Left colon (tissue), 2 donors: ENCODE data around the gene NUP133. TPM values are rescaled to one million over a fixed set of nuclear protein-coding genes. Genes with fewer than 3 reads are reported as not detected.
"Not testable (repeated sequence)": the region's sequence is repeated elsewhere in the genome, so short reads cannot be mapped to it uniquely, and the experiment has no call there.

Experiments used
- ATAC-seq: fragments of 200-7000 bp; cut with Tn5 transposase; one replicate; pipeline ENCODE4 v1.9.1; 2020; ENCODE audit warnings: mild to moderate bottlenecking, moderate library complexity
- DNase-seq, 2 donors: peaks; one replicate each; pipeline ENCODE4 v3.0.0-alpha.2; 2020
- intact Hi-C, 2 donors: fragments of 100-400 bp; cut with DNase I in 1 of 2; cut with micrococcal nuclease in 1 of 2; formaldehyde crosslinking; loops; one replicate each; pipeline versions ENCODE4 v1.11.2 to v1.14.0; 2022; cut with DNase I, micrococcal nuclease
- total RNA-seq, 2 donors: library from RNA; stranded (reverse); fragmentation: NEBNext Ultra II Directional; extraction: Animal tissue kit (Norgen Biotek cat#: 25700); gene quantifications; one replicate each; pipeline ENCODE4 v1.2.1, GENCODE V29; 2021
- donor health status: DM: no; HTN: no; CAD: no.
- donor health status: DM: yes; HTN: yes; CAD: no.

Gene NUP133
- total RNA-seq, 2 donors from 2014 or later, result 18.5 to 23.0 TPM

GRCh38 chr1:229403573-229403972 lies 104.6 kb downstream of the NUP133 start:
- no peak for DNase-seq
- ATAC-seq, result no peak
- intact Hi-C loops, result no loop called here

GRCh38 chr1:229402993-229403392 lies 105.1 kb downstream of the NUP133 start:
- no peak for ATAC-seq
- DNase-seq, result no peak
- intact Hi-C loops, result no loop called here

- ATAC-seq, intact Hi-C loops, DNase-seq: not testable (repeated sequence)
These were observed 105.8 kb downstream of the NUP133 start for GRCh38 chr1:229402329-229402728.

- intact Hi-C loops, result no loop called here
- no peak for DNase-seq
- ATAC-seq, result no peak
These were observed 110.4 kb downstream of the NUP133 start for GRCh38 chr1:229397762-229398161.

GRCh38 chr1:229396585-229397206 lies 111.4 kb downstream of the NUP133 start:
- ATAC-seq, result no peak
- intact Hi-C loops, result no loop called here
- no peak for DNase-seq

GRCh38 chr1:229394517-229394916 lies 113.6 kb downstream of the NUP133 start:
- ATAC-seq, intact Hi-C loops, DNase-seq: not testable (repeated sequence)

GRCh38 chr1:229392936-229393335 lies 115.2 kb downstream of the NUP133 start:
- ATAC-seq (no peak), DNase-seq (no peak)
- intact Hi-C loops, result no loop called here

Other genes with a start within 250 kb of the NUP133 start
- gene RAB4A, start 237.2 kb downstream of the NUP133 start, total RNA-seq, result 10 to 100 TPM; 91.1 to 95.7 TPM
- gene CCSAP, start 165.3 kb downstream of the NUP133 start, total RNA-seq, result 1 to 10 TPM; 2.1 to 2.7 TPM
- gene ACTA1, start 74.2 kb downstream of the NUP133 start, total RNA-seq, result not detected
- gene ABCB10, start 50.4 kb upstream of the NUP133 start, total RNA-seq, result 10 to 100 TPM; 25.4 to 28.4 TPM
- 10 to 100 TPM; 24.2 to 24.6 TPM for gene TAF5L, start 117.8 kb upstream of the NUP133 start, total RNA-seq
- 1 to 10 TPM; 5.0 to 7.4 TPM for gene URB2, start 117.9 kb upstream of the NUP133 start, total RNA-seq